PFSK-1 (cell line): Measurements from ENCODE around the gene TECR.

Experiments
- FOXP2 ChIP-seq: optimal IDR thresholded peaks from 2 replicates; pipeline ENCODE3; 2011; ENCODE audit warnings: borderline replicate concordance, control low read depth, inconsistent platforms; ENCODE audit not compliant: insufficient read depth; ENCODE audit errors: extremely low read length, extremely low read depth
- POLR2AphosphoS5 ChIP-seq: IDR thresholded peaks from 2 replicates; pipeline ENCODE4 v1.6.1; 2012; ENCODE audit warnings: low read depth, mild to moderate bottlenecking, control low read depth, low read length, moderate library complexity
- SIN3A ChIP-seq: IDR thresholded peaks from 2 replicates; pipeline ENCODE4 v1.6.1; 2012; ENCODE audit warnings: mild to moderate bottlenecking, low read length, moderate library complexity, borderline replicate concordance; ENCODE audit not compliant: insufficient read depth
- TAF1 ChIP-seq: IDR thresholded peaks from 2 replicates; pipeline ENCODE4 v1.6.1; 2012; ENCODE audit warnings: low read length, control low read depth, borderline replicate concordance; ENCODE audit not compliant: insufficient read depth
- TF ChIP-seq, protein P1 (sequence below), 2 experiments: IDR thresholded peaks; 2 replicates each; pipeline versions ENCODE4 v1.6.1 to v1.8.0; 2011 to 2012; ENCODE audit warnings: low read depth in 2 of 2, low read length in 2 of 2, control low read depth in 1 of 2, inconsistent platforms in 1 of 2, mild to moderate bottlenecking in 1 of 2, moderate library complexity in 1 of 2; ENCODE audit not compliant: insufficient read depth in 1 of 2

DNA sequence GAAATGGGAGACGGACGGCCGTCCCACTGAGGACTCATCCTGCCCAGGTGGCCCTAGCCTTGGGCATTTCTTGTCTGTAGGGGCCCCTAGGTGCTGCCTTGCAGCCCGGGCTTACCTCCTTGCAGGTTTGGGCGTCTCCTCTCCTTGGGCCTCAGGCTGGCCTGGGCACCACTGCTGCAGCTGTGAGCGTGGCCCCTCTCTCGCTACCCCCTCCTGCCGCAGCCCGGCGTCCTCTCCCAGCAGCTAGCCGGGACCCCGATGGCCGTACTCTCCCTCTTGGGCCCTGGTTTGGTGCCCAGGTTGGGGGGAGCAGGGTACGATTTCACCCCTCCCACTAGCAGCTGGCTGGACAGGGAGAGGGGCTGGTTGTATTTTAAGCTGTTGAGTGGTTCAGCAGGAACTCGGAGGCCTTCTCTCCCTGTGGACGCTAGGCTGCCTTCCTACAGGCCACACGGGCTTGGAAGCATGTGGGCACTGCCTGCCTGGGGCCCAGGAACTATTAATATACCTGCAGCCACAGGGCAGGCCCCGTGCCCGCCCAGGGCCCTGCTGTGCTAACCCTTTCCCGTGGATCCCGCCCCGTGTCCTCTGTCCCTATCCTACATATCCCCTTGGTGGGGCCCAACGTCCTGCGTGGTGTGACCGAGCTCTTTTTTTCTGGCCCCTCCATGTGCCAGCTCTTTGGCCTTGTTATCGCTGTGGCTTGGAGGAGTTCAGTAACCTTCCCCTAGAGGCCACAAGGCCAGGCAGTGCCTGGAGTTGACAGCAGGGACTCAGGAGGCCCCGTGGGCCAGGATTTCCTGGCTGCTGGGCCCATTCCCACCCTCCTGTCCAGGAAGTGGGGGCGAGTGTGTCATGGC, 30.8 kb downstream of the TECR start:
- TF ChIP-seq, protein P1, sequence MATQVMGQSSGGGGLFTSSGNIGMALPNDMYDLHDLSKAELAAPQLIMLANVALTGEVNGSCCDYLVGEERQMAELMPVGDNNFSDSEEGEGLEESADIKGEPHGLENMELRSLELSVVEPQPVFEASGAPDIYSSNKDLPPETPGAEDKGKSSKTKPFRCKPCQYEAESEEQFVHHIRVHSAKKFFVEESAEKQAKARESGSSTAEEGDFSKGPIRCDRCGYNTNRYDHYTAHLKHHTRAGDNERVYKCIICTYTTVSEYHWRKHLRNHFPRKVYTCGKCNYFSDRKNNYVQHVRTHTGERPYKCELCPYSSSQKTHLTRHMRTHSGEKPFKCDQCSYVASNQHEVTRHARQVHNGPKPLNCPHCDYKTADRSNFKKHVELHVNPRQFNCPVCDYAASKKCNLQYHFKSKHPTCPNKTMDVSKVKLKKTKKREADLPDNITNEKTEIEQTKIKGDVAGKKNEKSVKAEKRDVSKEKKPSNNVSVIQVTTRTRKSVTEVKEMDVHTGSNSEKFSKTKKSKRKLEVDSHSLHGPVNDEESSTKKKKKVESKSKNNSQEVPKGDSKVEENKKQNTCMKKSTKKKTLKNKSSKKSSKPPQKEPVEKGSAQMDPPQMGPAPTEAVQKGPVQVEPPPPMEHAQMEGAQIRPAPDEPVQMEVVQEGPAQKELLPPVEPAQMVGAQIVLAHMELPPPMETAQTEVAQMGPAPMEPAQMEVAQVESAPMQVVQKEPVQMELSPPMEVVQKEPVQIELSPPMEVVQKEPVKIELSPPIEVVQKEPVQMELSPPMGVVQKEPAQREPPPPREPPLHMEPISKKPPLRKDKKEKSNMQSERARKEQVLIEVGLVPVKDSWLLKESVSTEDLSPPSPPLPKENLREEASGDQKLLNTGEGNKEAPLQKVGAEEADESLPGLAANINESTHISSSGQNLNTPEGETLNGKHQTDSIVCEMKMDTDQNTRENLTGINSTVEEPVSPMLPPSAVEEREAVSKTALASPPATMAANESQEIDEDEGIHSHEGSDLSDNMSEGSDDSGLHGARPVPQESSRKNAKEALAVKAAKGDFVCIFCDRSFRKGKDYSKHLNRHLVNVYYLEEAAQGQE (IDR thresholded peaks at IDR 0.05; ENCODE audit: insufficient read depth in 1 of 2, low read depth in 2 of 2, low read length in 2 of 2) = no peak
- TF ChIP-seq POLR2AphosphoS5 (no peak), SIN3A (no peak), TAF1 (no peak), FOXP2 (no peak)
